Inflammatory macrophage (primary cell): ENCODE results near the gene BMP7.

ENCODE experiments used
- DNase-seq, 2 donors: peaks; one replicate each; pipeline ENCODE4 v3.0.0-alpha.2; 2020 to 2022

BMP7 gene

DNA sequence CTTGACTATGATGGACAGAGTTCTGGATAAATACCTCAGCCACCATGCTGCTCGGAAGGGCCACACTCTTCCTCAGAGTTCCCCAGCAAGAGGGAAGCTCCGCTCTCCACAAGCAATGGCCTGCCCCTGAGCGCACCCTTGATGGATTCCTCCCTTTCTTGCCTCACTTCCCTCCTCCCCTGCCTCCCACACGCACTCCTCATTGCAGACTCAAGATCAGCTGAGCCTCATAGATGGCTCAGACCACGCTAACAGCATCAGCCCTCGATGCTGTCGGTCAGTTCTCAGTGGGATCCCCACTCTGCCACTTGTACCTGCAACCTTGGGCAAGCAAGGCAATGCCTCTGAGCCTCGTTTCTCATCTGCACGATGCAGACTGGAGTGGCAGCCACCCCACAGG lies 123.3 kb downstream of the BMP7 start:
- peak in 1 of 2 donors; percentile 3 for DNase-seq

DNA sequence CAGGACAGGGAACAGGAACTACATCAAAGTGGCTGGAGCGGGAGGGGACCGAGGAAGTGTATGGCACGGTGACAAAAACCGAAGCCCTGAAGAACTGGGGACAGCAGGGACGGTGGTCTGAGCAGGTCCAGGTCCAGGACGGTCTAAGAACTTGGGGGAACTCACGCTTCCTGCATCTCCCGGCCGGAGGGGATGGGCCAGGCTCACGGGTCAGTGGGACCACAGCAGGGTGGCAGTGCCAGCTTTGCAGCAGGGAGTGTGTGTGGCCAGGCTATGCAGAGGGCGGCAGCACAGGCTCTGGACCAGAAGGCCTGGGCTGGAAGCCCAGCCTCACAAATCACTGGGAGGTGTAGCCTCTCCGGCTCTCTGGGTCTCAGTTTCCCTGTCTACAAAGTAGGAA lies 123.8 kb downstream of the BMP7 start:
- DNase-seq: no peak

DNA sequence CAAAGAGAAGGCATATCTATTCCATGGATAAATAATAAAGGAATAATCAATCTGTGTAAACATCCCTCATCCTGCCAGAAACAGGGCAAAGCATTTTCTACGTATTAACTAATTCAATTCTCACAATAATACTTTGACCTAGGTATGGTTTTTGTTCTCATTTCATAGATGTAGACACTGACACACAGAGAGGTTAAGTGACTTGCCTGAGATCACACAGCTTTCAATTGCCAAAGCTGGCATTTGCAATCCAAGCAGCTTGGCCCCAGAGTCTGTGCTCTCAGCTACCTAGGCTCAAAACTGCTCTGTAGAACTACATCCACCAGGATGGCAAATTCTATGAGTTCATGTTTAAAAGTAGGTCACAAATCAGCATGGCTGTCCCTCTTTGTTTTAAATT lies 124.9 kb downstream of the BMP7 start:
- DNase-seq: no peak

DNA sequence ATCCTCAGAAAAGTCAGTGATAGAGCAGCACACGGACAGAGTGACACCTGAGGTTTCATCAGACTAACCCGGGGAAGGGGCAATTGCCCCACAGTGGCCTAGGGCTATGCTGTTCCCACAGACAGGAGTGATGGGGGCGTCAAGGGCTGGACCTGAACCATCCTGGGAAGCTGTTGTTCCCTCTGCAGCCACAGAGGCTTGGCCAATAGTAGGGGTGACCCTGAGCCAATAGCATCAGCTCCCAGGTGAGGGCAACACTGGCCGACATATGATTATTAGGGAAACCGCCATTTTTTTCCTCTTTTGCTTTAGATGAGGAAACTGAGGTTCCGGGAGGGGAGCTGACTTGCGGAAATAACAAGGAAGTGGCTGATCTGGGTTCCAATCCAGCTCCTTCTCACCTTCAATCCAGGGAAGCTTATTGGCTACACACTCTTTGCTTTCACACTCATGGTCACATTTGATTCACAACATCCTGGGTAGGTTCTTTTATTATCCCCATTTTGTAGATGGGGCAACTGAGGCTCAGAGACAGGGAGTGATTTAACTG lies 126.0 kb downstream of the BMP7 start:
- no peak for DNase-seq

DNA sequence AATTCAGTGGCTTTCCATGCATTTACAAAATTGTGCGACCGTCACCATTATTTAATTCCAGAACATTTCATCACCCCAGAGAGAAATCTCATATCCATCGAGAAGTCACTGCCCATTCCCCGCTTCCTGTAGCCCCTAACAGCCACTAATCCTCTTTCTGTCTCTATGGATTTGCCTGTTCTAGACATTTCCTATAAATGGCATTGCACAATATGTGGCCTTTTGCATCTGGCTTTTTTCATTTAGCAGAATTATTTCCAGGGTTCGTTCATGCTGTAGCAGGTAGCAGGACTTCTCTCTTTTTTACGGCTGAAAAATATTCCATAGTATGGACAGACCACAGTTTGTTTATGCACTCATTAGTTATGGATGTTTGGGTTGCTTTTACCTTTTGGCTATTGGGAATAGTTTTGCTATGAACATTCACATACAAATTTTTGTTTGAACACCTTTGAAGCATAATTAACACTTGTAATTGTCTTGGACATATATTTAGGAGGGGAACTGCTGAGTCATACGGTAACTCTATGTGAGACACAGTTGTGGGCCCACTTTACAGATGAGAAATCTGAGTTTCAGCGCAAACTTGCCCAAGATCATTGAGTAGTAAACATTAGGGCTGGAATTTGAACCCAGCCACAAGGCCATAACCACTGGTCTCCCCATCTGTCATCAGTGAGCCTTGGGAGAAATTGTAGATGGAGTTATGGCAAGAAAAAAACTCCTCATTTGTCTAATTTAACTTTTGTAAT lies 126.9 kb downstream of the BMP7 start:
- no peak for DNase-seq

DNA sequence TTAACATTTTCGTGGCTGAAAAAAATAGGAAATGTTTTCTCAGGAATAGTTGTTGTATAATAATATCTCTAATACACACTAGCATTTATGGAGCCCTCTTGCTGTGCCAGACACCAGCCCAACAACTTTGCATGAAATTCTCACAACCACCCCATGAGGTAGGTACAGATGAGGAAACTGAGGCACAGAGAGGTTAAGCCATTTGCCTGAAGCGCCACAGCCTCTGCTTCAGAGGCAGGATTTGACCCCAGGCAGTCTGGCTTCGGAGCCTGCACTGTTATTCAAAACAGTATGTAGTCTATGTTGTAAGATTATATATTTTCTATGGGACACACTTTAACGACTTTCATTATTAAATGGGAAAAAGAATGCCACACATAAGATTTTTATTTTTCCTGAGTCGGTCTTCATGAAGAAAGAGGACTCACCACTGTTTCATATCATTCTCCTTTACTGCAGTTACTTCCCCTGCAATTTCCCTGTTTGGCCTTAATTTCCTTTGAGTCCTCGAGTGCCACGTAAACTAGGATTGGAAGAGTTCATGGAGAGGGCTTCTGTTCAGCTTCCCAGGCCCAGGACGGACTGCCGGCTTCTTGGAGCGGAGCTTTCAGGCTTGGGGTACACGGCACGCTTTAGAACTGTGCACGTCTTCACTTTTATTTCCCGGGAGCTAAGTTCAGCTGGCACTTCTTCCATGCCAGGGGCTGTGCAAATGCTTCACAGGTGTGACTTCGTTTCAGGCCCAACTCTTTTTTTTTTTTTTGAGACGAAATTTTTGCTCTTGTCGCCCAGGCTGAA lies 128.0 kb downstream of the BMP7 start:
- no peak for DNase-seq

DNA sequence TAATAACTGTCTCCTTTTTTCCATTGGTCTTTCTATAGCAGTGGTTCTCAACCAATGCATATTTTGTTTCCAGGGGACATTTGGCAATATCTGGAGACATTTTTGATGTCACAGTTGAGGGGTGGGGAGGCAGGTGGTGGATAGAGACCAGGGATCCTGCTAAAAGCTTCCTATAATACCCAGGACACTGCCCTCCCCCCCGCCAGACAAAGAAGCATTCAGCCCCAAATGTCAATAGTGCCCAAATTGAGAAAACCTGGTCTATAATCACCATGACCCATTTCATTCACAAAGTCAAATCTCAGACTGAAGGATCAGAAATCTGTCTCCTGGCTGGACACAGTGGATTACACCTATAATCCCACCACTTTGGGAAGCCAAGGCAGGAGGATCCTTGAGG lies 128.8 kb downstream of the BMP7 start:
- no peak for DNase-seq

DNA sequence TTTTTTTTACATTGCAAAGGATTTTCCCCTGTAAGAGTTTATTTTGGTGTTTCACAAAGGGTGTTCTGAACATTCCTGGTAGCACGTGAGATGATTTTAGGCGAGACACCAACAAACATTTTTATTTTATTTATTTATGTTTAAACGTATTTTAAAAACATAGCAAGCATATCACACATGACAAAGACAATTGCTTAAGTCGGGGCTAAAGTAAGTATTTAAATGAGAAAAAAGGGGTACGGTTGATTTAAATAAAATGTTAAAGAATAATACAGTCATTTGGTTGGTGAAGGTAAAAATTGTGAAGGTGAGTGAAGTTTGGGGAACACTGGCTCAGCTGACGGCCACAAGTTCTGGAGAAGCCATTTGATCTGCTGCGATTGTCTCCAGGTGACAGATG lies 129.7 kb downstream of the BMP7 start:
- no peak for DNase-seq

DNA sequence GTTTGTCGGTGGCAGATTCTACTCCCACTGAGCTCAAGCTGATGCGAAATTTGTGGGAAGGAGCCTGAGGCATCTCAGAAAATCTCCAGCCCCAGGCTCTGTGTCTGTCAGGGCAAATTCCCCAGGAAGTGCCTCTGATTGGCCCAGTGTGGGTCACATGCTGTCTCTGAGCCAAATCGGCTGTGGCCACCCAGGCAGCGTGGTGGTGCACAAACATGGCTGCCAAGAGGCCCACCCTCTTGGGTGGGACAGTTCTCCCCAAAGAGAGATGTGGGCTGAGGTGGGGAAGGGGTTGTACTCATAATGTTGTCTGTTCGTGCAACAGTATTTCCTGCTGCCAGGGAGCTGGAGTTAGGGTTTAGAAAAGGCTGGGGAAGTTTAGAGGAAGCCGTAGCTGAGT lies 130.6 kb downstream of the BMP7 start:
- no peak for DNase-seq

DNA sequence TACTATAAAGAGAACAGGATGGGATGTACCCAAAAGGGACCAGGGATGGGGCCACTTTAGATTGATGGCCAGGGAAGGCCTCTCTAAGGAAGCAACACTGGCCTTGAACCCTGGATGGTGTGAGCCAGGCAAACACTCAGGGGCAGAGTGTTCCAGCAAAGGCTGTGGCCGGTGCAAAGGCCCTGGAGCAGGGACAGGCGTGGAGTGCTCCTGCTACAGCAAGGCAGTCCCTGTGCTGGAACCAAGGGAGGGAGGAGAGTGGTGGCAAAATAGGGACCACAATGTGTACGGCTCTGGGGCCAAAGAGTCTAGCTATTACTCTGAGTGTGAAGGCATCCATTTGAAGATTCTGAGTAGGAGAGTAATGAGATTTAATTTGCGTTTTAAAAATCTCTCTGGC lies 131.6 kb downstream of the BMP7 start:
- DNase-seq: no peak

DNA sequence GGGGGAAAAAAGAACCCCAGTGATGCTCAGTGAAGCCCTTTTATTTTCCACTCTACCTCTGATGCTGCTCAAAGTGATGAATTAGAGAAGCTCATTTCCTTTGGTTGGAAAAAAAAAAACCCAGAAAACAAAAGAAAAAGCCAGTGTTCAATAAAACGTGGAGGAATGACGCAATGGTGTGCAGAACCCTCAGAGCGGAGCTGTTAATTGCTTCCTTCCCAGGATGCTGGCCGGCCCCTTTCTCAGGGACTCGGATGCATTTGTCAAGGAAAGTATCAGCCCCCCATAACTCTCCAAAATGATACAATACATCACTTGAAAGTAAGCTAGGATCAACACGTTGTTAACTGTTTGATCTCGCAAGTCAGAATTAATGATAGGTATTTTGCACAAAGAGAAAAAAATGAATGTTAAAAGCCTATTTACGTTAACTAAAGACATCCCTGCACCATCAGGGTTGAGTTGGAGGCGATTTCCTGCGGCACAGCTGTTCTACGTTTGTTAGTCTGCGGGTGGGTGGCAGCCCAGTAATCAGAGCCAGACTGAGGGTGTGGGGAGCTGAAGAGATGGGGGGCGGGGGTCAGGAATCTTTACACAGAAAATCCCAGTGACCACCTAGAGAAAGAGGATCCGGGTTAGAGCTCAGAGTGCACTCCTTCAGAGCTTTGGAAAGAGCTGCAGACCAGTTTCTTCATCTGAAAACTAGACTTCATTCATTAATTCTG lies 132.4 kb downstream of the BMP7 start:
- DNase-seq: no peak

DNA sequence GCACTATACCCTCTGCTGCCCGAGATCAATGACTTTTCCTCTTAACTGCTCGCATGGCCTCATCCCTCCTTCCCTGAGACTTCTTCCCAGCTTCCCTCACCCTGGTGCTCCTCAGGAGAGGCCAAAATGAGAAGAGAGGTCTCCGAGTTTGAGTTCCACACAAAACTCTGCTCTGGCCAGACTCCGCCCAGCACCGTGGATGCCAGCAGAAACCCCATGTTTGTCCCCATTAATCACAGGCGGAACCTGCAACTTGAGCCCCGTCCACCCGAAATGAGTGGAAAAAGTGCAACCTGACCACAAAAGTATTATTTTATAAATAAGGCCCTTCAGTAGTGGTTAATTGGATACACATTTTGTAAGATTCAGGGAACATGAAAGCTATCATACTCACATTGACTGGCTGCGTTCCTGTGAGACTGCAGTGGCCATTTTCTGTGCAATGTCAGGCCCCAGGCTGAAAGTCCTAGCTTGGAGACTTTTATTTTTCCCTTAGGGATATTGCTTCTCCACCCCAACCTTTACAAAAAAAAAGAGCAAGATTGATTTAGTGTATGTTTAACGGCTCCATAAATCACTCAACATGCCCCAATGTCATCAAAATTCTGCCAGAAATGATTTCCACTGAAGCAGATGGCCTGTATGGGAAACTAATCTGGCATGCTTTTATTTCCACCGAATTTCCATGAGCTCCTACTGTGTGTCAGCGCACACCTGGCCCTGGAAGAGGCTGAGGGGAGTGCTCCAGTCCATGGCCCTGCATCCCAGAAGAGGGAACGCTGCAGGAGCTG lies 134.6 kb downstream of the BMP7 start:
- no peak for DNase-seq

DNA sequence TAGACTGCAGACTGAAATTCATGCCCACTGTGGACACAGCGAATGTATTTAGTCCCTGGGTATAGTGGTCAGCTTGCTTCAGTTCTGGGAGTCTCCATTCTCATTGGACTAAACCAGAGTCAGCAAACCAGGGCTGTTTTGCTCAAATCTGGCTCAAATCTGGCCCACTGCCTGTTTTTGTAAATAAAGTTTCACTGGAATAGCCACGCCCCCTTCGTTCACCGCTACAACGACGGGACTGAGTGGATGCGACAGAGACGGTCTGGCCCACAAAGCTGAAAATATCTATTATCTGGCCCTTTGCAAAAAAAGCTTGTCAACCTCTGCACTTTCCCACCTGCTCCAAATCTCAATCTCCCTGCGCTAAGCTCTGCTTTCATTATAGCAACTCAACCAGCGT lies 135.4 kb downstream of the BMP7 start:
- DNase-seq: no peak

DNA sequence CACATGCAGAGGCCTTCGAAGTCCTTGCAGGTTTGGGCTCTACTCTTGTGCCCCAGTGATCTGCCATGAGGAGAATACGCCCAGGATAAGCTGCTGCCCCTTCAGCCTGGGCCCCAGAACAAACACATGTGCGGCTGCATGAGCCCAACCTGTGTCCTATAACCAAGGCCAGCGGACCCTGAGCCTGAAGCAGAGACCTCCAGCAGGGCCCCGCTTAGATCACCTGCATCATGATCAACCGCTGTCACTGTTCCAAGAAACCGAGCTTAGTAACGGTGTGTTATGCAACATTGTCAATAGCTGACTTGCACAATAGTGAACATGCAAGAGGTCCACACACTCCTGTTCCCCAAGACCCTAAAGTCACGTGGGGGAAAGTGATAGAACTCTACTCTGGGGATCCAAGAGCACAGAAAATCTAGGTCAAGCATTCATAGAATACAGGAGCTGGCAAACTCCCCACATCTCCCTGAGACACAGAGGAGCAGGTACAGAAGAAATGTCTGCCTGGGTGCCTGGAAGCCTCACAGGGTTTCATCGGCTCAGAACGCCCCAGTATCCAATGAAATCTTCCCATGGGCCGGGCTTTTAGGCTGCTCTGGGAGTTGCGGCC lies 136.2 kb downstream of the BMP7 start:
- no peak for DNase-seq

DNA sequence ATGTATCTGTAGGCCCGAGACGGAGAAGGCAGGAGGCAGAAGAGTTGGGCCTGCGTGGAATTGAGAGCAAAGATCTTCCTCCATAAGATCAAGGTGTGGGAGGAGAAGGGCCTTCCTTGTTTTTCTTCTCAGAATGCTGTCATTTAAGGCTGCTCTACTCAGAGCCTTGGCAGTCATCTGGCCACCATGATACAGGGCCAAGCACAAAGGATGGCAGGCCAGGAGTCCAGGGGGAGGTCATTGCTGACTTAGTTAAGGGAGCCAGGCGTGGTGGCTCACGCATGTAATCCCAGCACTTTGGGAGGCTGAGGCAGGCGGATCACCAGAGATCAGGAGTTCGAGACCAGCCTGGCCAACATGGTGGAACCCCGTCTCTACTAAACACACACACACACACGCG lies 137.1 kb downstream of the BMP7 start:
- no peak for DNase-seq

DNA sequence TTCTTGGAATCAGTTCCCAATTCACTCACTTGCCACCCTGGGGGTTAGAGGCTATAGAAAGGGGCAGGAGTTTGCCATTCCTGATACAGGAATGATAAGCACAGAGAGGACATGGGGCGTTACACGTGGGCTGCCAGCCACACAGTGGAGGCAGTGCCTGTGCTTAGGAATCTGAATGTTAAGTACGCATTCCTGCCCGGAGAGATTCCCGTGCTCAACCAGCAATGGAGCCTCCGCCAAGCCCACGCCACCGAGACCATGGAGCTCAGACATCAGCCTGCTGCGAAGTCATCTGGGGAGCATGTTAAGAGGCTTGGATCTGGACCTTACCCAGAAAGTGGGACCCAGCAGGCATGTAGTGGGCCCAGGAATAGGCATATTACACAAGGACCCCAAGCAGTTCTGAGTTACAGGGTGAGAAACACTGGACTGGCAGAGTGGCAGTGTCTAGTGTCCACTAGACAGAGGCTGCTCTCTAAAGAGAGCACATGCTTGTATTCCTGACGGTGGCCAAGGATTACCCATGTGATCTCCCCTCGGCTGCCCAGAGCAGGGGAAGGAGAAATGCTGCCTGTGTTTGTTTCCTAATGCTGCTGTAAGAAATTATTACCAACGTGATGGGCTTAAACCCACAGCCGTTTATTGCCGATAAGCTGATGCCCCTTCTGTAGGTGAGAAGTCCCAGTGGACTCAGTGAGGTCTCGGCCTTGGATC lies 138.2 kb downstream of the BMP7 start:
- no peak for DNase-seq

DNA sequence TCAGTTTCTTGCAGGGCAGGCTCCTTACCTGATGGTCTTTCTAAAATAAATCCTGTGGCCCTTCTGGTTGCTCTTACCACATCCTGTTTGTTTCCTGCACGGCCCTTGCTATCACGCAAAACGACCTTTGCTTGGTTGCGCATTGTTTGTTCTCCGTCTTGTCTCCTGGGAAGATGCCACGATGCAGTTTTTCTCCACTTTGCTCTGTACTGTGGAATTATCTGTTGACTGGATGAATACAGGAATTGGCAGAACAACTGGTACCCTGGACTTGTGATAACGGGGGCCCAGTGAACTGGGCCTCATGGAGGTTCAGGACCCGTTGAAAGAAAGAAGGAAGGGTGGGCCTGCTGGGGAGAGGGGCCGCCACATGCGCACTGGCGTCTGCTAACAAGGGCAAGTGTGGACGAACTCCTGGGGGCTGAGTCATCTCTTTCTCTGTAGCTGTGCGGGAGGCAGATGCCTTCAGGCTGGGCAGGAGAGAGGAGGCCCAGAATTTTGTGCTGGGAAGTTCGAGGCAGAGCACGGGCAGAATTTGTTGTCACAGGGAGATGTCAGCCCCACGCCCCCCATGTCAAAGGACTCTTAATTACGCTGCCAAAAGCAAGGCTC lies 139.9 kb downstream of the BMP7 start:
- DNase-seq: no peak

DNA sequence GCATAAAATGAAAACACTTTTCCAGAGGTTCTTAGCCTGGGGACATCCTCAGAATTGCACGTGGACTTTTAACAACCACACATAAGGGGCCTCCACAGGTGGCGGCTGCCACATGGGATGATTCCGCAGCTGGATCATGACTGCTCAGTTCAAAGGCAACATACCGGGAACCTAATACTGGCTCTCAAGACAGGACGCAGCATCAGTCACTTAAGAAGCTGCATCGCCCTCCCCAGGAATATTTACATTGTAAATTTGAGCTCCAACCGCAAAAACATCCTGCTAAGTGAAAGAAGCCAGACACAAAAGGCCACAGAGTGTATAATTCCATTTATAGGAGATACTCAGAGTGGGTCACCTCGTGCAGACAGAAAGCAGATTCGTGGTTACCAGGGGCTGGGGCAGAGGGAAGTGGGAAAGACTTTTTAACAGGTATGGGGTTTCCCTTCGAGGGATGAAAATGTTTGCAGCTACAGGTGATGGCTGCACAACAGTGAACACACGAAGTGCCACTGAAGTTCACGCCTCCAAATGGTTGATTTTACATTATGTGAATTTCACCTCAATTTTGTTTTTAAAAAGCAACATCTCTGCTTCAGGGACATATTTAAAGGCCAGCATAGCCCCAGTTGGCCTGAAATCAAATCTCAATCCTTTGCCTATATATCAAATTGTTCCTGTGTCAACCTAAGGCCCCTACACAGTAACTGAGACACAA lies 141.5 kb downstream of the BMP7 start:
- DNase-seq: no peak

DNA sequence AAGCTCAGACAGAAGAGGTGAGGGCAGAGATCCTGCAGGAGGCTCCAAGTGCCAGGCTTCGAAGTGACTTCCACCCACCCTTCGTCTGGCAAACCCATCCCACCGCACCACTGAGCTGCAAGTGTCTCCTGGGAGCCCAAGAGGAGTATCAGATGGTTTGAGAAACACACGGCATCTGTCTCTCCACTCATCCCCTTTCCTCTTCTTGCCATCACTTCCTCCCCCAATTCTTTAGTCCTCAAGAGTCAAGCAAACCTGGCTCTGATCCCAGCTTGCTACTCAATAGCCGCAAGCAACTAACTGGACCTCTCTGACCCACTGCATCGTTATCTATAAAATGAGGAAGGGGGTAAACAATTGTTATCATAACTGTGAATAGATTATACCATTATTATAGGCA lies 142.1 kb downstream of the BMP7 start:
- no peak for DNase-seq

DNA sequence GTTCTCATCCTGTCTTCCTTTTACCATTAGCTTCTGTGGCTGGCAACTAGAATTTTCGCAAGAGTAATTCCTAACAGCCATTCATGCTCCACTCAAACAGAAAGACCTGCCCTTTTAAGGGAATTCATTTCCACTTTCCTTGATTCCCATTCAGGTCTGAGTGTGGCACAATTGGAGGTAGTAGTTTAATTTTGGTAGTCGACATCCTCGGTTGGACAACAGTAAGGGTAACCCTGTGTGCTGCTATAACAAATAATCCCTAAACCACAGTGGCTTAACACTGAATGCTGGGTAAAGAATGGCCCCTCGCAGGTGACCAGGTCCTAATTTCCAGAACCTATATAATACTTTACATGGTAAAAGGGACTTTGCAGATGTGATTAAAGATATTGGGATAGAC lies 142.9 kb downstream of the BMP7 start:
- DNase-seq: no peak
